GM18499 (cell line): ENCODE data around the gene ENKUR.

ENCODE experiments used
- ATAC-seq: cut with Tn5 transposase; IDR thresholded peaks from one replicate; pipeline ENCODE4 v1.9.1; 2021; ENCODE audit warnings: moderate number of reproducible peaks; ENCODE audit not compliant: insufficient read depth, unreplicated experiment

The ENKUR gene

DNA sequence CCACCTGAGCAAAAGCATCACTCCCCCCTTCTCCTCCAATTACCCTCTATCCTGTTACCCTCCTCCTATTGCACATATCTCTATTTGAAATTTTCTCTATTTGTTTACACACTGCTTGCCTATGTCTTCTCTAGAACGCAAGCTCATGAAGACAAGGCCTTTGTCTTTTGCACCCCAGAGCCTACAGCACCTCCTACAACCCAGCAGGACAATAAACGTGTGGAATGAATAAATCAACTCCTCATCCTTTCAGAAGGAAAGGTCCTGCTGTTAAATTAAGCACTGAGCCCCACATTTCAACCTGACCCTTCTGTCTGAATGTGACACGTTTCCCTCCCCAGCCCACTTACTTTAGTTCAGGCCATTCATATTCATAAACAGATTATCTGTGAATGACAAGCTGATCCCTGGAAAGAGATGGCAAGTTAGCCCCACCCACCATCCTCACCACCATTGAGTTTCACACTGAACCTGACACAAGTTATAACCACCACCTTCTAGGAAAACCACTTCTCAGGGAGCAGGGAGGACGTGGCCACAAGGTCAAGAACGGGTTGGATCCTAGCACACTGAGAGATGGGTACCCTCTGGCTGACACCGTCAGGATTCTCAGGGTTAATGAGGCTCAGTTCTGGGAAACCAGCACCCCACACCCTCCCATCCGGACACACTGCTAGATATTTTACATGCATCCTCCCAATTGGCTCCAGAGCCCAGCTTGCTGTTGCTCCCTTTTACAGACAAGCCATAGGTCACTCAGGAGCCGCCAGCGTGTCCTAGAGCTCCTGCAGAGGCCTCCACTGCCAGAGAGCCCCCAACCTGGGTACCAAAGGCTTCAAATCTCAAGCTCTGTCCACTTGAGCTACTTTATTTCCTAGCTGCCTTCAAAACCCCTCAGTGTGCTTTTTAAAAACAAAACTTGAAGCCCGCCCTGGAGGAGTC, 64.5 kb downstream of the ENKUR start:
- ATAC-seq: no peak

DNA sequence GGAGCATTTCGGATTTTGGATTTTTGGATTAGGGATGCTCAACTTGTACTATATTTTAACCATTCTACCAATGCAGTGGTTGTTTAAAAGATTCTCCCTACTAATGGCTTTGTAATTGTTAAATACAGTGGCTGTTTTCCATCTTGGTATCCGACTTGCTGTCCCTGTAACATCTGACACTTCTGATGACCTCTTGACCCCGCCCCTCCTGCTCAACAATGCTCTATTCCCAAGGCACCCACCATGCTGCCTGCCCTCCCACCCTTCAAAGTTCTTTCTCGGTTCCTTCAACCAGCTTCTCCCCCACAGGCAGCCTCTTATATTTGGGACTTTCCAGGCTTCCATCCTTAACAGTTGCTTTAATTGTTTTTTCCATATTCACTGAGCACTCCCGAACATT, 65.5 kb downstream of the ENKUR start:
- ATAC-seq: no peak

DNA sequence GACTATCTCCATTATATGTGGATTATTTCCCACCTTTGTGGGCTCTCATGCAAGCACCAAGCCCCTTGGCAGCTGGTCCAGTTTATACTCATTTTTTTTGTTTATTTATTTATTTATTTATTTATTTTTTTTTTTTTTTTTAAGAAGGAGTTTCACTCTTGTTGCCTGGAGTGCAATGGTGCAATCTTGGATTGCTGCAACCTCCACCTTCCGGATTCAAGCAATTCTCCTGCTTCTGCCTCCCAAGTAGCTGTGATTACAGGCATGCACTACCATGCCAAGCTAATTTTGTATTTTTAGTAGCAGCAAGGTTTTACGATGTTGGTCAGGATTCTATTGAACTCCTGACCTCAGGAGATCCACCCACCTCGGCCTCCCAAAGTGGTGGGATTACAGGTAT, 66.3 kb downstream of the ENKUR start:
- no peak for ATAC-seq

DNA sequence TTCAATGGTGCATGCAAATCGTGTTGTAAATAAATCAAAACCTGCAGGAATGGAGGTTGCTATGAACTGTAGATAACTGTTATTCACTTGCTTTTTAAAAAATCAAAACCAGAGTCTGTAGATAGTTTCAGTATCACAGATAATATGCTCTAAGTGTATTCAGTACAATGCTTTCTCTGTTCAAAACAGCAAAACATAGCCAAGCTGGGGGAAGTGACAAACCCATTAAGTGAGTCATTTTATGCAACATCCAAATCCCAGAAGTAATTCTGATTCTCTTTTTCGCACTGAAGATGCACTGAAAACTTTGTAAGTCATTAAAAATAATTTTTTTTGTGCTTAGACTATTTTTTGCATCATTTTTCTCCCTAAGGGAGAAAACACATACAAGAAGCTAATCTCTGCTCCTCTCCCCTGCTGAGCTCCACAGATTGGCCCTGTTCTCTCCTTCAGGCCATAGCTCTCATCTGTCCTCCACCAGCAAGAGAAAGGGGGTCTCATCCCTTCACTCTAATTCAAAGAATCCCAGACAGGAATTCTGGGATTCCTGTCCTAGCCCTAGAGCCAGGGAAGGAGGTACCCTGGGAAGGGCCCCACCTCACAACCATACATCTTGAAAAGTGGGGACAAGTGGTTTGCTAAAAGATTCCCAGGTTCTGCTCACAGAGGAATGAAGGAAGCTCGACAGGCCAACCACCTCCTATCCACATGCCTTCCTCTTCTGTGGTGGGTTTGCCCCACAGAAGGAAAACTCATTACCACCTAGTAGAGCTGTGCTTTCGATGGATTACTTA, 68.5 kb downstream of the ENKUR start:
- ATAC-seq: peak; percentile 74

DNA sequence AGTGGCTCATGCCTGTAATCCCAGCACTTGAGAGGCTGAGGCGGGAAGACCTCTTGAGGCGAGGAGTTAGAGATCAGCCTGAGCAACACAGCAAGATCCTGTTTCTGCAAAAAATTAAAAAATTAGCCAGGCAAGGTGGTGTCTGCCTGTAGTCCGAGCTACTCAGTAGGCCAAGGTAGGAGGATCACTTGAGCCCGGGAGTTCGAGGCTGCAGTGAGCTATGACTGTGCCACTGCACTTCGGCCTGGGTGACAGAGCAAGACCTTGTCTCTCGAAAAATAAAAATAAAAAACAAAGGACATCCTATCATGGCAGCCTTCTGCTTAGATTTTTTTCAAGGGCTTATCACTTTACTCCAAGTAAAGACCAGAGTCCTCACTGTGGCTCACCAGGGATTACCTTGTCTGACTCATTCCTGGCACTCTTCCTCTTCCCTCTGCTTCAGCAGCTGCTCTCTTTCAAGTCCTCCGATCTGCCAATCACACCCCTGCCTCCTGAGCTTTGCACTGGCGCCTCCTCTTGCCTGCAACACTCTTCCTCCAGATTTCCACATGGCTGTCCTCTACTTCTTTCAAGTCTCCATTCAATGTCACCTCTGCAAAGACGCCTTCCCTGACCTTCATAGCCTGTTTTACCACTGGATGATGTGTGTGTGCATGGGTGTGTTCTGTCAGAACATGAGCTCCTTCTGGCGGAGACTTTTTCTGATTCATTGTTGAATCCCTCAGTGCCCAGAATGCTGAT, 71.3 kb downstream of the ENKUR start:
- no peak for ATAC-seq

DNA sequence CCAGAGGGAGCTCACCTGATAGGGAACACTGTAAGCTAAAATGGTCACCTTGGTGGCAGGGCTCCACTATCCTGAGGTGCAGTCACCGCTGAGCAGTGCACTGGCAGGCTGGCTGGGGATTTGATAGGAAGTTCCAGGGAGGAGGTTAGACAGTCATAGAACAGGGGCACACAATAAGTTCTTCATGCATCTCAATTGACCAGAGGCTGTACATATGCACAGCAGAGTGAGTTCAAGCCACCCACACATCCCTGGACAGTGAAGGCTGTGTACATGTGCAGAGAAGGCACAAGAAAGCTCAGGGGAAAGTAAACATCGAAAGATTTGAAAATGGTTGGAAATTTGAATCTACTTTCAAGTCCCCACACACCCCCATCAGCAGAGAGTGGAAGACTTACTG, 77.4 kb downstream of the ENKUR start:
- no peak for ATAC-seq

DNA sequence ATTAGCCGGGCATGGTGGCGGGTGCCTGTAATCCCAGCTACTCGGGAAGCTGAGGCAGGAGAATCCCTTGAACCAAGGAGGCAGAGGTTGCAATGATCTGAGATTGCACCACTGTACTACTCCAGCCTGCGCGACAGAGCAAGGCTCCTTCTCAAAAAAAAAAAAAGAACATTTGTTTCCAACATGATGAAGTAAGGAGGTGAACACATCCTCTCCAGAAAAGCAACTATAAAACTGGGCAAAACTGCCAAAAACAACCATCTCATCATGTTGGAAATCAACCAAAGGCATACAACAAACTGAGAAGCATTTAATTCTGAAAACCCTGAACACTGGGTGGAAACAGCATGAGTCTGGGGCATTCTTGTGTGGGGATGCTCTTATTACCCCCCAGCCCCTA, 77.9 kb downstream of the ENKUR start:
- ATAC-seq: no peak

DNA sequence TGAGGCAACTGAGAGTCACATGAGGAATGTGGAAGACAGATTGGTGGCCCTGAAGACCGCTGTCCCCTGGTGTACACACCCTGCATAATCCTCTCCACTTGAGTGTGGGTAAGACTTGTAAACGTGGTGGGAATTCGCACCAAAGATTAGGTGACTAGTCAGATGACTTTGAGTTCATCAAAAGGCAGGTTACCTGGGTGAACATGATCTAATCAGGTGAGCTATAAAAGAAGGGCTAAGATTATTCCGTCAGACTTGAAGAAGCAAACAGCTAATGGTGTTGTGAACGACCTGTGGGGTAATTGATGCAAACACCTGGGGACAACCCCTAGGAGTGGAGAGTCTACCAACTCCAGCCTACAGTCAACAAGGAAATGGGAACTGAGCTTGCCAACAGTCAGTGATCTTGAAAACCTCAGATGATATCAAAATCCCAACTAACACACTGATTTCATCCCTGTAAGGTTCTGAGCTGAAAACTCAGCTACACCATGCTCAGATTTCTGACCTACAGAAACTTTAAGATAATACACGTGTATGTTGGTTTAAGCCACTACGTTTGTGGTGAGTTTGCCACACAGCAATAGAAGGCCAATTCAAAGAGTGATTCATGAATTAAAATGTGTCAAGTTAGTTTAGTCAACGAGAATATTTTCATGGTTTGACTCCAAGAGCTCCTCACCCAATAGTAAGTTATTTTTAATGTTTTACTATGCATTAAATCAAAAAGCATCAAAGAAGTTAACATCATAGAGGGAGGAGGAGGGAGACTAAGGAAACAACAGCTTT, 80.3 kb downstream of the ENKUR start:
- no peak for ATAC-seq
